HG03060 (cell line): Measurements from ENCODE around the gene GOLGA8J.
"Not testable (repeated sequence)": the region's sequence is repeated elsewhere in the genome, so short reads cannot be mapped to it uniquely, and the experiment has no call there.

Experiments used
- ATAC-seq: cut with Tn5 transposase; IDR thresholded peaks from one replicate; pipeline ENCODE4 v1.9.1; 2021; ENCODE audit warnings: low read depth, moderate number of reproducible peaks; ENCODE audit not compliant: unreplicated experiment

The GOLGA8J gene

GRCh38 chr15:30073915-30074314 lies 8.8 kb upstream of the GOLGA8J start:
- ATAC-seq: no peak

DNA sequence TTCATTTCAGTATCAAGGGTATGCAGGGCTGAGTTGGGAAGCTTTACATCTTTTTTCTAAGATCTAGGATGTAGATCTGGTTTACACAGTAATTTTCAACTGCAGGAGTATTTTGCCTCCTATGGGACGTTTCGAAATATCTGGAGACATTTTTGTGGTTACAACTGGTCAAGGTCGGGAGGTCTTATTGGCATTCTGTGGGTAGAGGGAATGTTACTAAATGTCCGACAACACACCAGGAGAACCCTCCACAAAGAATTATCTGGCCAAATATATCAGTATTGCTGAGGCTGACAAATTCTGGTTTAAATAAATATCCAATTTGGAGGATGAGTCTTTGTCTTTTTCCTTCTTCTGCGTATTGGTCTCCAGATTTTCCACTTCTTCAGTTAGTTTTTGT lies 1.9 kb upstream of the GOLGA8J start:
- not testable (repeated sequence) for ATAC-seq

GRCh38 chr15:30097827-30098226 lies 15.1 kb downstream of the GOLGA8J start:
- ATAC-seq: not testable (repeated sequence)

DNA sequence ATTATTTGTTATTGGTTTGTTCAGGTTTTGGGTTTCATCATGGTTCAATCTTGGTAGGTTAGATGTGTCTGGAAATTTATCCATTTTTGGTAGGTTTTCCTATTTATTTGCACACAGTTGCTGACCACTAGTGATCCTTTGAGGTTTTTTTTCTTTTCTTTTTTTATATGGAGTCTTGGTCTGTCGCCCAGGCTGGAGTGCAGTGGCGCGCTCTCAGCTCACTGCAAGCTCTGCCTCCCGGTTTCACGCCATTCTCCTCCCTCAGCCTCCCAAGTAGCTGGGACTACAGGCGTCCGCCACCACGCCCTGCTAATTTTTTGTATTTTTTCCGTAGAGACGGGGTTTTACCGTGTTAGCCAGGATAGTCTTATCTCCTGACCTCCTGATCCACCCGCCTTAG lies 20.1 kb downstream of the GOLGA8J start:
- not testable (repeated sequence) for ATAC-seq

- not testable (repeated sequence) for ATAC-seq
Observed at GRCh38 chr15:30103941-30104507, 21.3 kb downstream of the GOLGA8J start.

GRCh38 chr15:30110591-30110990 lies 27.8 kb downstream of the GOLGA8J start:
- not testable (repeated sequence) for ATAC-seq

DNA sequence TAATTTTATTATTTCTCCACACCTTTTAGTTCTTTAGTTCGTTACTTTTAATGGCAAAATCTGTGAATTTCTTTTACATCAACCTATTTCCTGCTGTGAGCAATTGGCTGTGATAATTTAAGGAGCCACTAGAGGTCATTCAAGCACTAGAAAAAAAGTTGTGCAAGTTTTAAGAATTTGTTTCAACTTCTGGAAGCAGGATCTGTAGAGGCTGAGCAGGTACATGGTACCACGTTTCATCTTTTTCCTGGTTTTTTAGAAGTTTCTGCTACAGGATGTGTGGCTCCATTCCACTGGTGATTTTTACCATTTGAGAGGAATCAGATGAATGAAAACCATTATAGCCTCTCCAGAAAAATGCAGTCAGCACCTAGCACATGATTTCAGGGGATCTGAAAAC lies 47.3 kb downstream of the GOLGA8J start:
- ATAC-seq: not testable (repeated sequence)

DNA sequence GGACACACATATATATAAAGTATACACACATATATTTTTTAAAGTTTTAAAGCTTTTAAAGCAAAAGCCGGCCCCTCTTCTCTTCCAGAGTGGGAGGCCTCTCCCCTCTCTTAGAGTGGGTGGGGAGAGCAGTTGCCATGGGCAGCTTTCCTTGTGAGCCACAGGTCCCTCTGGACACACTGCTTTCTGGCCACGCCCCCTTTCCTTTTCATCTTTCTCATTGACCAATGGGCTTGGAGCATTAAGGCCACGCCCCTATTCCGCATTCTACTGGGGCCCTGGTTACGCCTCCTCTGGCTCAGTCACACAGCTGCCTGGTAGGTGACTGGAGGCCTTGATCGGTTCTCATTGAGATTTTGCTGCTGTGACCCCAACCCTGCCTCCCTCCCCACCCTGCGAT lies 52.0 kb downstream of the GOLGA8J start, which contains the start of gene GOLGA8T:
TSS of gene GOLGA8T (plus strand) at position 301 of the 400 bp plus-strand sequence. CDS start at position 399, 98 bp downstream.
- ATAC-seq: not testable (repeated sequence)
